ENCODE data around the gene EPM2A.

Gene EPM2A

DNA sequence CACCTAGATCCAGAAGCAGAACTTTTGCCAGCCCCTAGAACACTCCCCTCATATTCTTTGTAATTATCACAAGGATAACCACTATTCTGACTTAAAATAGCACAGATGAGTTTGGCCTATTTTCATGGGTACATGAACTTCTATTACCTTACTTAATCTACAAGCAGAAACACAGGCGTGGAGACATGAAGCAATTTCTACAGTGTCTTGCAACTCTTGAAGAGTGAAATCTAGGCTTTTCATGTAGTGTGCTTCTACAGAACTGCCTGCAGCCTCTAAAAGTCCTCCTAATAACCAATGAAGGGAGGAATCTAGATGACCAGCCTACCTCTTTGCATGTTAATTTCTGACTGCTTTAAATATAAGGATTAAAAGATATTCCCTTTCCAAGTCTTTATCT, 82.7 kb downstream of the EPM2A start:
- Histone ChIP-seq H3K4me1 (ENCODE audit: control insufficient read depth, low read length) (peaks cover 13% of the 10 kb centered on the region; the same call in 1 of the 2 replicates), H3K27me3 (ENCODE audit: control insufficient read depth, low read length) (no peaks in the 10 kb centered on the region), H3K36me3 (ENCODE audit: control insufficient read depth, low read length) (peaks cover 3% of the 10 kb centered on the region; the same call in 1 of the 2 replicates), H3F3A (ENCODE audit: control insufficient read depth, insufficient read depth) (no peaks in the 10 kb centered on the region), H3K27ac (ENCODE audit: low read depth, low read length) (no peak overlapping the region), H3K9me3 (ENCODE audit: control insufficient read depth, insufficient read depth, low read length) (no peaks in the 10 kb centered on the region), H4K20me1 (ENCODE audit: control insufficient read depth, insufficient read depth, low read depth, low read length) (no peaks in the 10 kb centered on the region), H3K4me2 (ENCODE audit: low read length) (no peak overlapping the region), H3K79me2 (ENCODE audit: control insufficient read depth, low read length) (no peaks in the 10 kb centered on the region), H3K4me3 (ENCODE audit: low read length) (no peak overlapping the region), H3K9me2 (replicated peaks; ENCODE audit: control insufficient read depth, low read length) (no peaks in the 10 kb centered on the region)
- TF ChIP-seq, protein P1, sequence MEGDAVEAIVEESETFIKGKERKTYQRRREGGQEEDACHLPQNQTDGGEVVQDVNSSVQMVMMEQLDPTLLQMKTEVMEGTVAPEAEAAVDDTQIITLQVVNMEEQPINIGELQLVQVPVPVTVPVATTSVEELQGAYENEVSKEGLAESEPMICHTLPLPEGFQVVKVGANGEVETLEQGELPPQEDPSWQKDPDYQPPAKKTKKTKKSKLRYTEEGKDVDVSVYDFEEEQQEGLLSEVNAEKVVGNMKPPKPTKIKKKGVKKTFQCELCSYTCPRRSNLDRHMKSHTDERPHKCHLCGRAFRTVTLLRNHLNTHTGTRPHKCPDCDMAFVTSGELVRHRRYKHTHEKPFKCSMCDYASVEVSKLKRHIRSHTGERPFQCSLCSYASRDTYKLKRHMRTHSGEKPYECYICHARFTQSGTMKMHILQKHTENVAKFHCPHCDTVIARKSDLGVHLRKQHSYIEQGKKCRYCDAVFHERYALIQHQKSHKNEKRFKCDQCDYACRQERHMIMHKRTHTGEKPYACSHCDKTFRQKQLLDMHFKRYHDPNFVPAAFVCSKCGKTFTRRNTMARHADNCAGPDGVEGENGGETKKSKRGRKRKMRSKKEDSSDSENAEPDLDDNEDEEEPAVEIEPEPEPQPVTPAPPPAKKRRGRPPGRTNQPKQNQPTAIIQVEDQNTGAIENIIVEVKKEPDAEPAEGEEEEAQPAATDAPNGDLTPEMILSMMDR (IDR thresholded peaks at IDR 0.05; ENCODE audit: low read depth, low read length, poor library complexity, severe bottlenecking) = no peak
- TF ChIP-seq EZH2phosphoT487 (IDR thresholded peaks at IDR 0.05; ENCODE audit: borderline replicate concordance, low read length) = no peak

DNA sequence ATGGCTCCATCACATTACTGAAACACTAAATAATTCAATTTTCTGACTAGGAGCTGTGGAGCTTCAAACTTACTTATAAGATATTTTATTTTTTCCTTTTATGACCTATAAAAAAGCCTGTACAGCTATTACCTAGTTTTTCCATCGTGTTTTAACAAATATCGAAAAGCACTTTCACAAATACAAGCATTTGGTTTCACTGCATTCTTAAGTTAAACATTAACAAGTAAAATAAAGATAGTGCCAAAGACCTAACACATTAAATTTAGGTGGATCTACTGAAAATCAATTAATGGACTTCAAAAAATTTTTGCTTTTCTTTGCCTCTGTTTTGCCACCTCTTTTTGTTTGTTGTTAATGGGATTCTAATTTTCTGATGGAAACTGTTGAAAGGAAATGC, 83.3 kb downstream of the EPM2A start:
- Histone ChIP-seq H3K79me2 (ENCODE audit: control insufficient read depth, low read length) (no peaks in the 10 kb centered on the region), H3K9me3 (ENCODE audit: control insufficient read depth, insufficient read depth, low read length) (no peaks in the 10 kb centered on the region), H3K36me3 (ENCODE audit: control insufficient read depth, low read length) (peaks cover 3% of the 10 kb centered on the region; the same call in 1 of the 2 replicates), H3K27ac (ENCODE audit: low read depth, low read length) (no peak overlapping the region), H3K4me3 (ENCODE audit: low read length) (no peak overlapping the region), H3F3A (ENCODE audit: control insufficient read depth, insufficient read depth) (no peaks in the 10 kb centered on the region), H3K4me2 (ENCODE audit: low read length) (no peak overlapping the region), H3K9me2 (replicated peaks; ENCODE audit: control insufficient read depth, low read length) (no peaks in the 10 kb centered on the region), H3K27me3 (ENCODE audit: control insufficient read depth, low read length) (no peaks in the 10 kb centered on the region), H3K4me1 (ENCODE audit: control insufficient read depth, low read length) (peaks cover 14% of the 10 kb centered on the region; the same call in 1 of the 2 replicates), H4K20me1 (ENCODE audit: control insufficient read depth, insufficient read depth, low read depth, low read length) (no peaks in the 10 kb centered on the region)
- TF ChIP-seq, protein P1 (IDR thresholded peaks at IDR 0.05; ENCODE audit: low read depth, low read length, poor library complexity, severe bottlenecking) = no peak
- no peak for TF ChIP-seq EZH2phosphoT487 (IDR thresholded peaks at IDR 0.05; ENCODE audit: borderline replicate concordance, low read length)

DNA sequence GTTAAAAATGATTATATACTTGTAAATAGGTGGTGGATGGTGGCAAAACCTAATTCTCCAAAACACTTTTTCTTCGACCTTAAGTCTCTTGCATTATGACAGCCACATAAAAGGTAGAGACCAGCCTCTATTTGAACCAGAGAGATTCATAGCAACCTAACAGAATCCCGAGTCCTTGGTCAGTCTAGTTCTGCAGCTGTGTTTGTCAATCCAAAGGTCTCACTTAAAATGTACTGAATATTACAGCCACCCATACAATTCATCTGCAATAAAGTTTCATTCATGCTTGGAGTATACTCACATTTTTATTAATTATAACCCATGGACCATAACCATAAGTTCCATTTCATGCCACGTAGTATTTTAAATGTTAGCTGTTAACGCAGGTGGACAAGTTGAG, 87.2 kb downstream of the EPM2A start:
- Histone ChIP-seq H4K20me1 (ENCODE audit: control insufficient read depth, insufficient read depth, low read depth, low read length) (no peaks in the 10 kb centered on the region), H3K4me3 (ENCODE audit: low read length) (no peak overlapping the region), H3K4me2 (ENCODE audit: low read length) (no peak overlapping the region), H3K9me3 (ENCODE audit: control insufficient read depth, insufficient read depth, low read length) (no peaks in the 10 kb centered on the region), H3K9me2 (replicated peaks; ENCODE audit: control insufficient read depth, low read length) (no peaks in the 10 kb centered on the region), H3K79me2 (ENCODE audit: control insufficient read depth, low read length) (no peaks in the 10 kb centered on the region), H3K4me1 (ENCODE audit: control insufficient read depth, low read length) (peaks cover 10% of the 10 kb centered on the region; the same call in 1 of the 2 replicates), H3K27ac (ENCODE audit: low read depth, low read length) (no peak overlapping the region), H3F3A (ENCODE audit: control insufficient read depth, insufficient read depth) (no peaks in the 10 kb centered on the region), H3K36me3 (ENCODE audit: control insufficient read depth, low read length) (no peaks in the 10 kb centered on the region; the same call in 1 of the 2 replicates), H3K27me3 (ENCODE audit: control insufficient read depth, low read length) (no peaks in the 10 kb centered on the region)
- TF ChIP-seq, protein P1 (IDR thresholded peaks at IDR 0.05; ENCODE audit: low read depth, low read length, poor library complexity, severe bottlenecking) = no peak

All from DOHH2 (cell line).